Large intestine (tissue), 3 donors: ENCODE results near the gene CNKSR2. TPM values are rescaled to one million over a fixed set of nuclear protein-coding genes. Genes with fewer than 3 reads are reported as not detected.

ENCODE experiments used
- DNase-seq, 2 donors: peaks; one replicate each; pipeline versions ENCODE4 v3.0.0 to v3.0.0-alpha.2; 2013
- H3K27ac ChIP-seq: one replicate; pipeline ENCODE4 v1.5.1; 2013; ENCODE audit warnings: low read length
- H3K27me3 ChIP-seq: 2 replicates; pipeline ENCODE4 v1.6.1; 2013; ENCODE audit warnings: low read length; ENCODE audit not compliant: control insufficient read depth, insufficient read depth
- H3K36me3 ChIP-seq: 2 replicates; pipeline ENCODE4 v1.6.1; 2013; ENCODE audit warnings: low read length; ENCODE audit not compliant: control insufficient read depth, insufficient read depth
- H3K4me1 ChIP-seq: one replicate; pipeline ENCODE4 v1.6.1; 2013; ENCODE audit warnings: low read length; ENCODE audit not compliant: control insufficient read depth, insufficient read depth
- H3K4me3 ChIP-seq: one replicate; pipeline ENCODE4 v1.5.1; 2013; ENCODE audit warnings: low read length
- H3K9me3 ChIP-seq: one replicate; pipeline ENCODE4 v1.6.1; 2013; ENCODE audit warnings: mild to moderate bottlenecking, low read depth, low read length, moderate library complexity; ENCODE audit not compliant: control insufficient read depth
- WGBS: methylation state at CpG from one replicate; pipeline ENCODE4 v1.1.5; 2013; ENCODE audit warnings: low lambda C conversion rate; ENCODE audit not compliant: insufficient coverage; 5-methylcytosine and 5-hydroxymethylcytosine counted together
- polyA plus RNA-seq: library from polyadenylated mRNA; unstranded; fragments of 120-200 nt; gene quantifications from one replicate; pipeline ENCODE4 v1.2.1, GENCODE V29; 2013

The CNKSR2 gene
- polyA plus RNA-seq, 1 donor: 1.3 TPM

DNA sequence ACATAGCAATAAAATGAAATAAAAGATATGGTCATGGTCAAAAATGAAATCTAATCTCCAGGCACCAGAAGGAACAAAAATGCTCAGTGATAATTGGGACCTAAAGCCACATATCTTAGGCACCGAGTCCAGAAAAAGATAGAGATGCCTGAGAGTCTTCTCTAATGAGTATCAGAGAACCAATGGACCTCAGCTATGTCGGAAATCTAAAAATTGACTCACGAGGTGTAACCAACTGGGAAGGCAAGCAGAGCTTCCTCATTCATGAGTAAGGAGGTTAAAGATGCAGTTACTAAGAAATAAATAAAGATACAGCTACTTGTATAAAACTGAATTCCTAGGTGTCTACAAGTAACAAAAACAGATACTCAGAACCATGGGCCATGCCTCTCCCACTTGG is 211.8 kb downstream of the CNKSR2 start:
- Histone ChIP-seq H3K9me3 (no peaks in the 10 kb centered on the region), H3K36me3 (no peaks in the 10 kb centered on the region), H3K27ac (no peak overlapping the region), H3K4me1 (no peaks in the 10 kb centered on the region), H3K4me3 (no peak overlapping the region), H3K27me3 (no peaks in the 10 kb centered on the region)
- DNase-seq: no peak
- no CpG with 5 or more reads among the region's 3 CpGs for WGBS

DNA sequence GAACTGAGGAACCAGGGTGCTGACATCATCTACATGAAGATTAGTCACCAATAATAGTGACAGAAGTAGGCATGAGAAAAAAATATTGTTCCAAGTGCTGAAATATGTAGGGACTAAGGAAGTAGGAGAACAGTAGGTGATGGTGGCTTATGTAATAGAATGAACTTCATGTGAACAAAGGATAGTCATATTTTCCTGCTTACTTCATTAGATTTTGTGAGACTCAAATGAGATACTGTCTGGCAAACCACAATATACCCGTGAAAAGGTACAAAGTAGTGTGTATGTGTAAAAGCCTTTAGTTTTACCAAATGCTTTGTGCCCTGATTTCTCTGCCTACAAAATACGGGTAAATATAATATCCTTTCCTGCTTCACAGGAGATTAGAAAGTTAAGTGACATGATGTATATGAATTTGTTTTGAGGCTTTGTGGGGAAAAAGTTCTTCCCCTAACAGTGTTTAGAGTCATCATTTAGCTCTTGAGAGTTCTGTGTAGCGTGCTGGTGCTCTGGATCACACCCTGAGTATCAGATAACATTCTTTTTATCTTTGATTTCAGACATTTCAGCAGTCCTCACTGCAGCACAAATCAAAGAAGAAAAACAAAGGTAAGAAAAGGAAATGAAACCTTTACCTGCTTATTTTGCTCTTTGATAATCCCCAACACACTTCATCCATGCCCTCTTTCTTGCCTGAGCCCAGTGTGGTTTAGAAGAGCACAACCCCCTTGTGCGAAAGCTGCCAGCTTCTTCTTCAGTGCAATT is 216.0 kb downstream of the CNKSR2 start:
- Histone ChIP-seq H3K4me1 (no peaks in the 10 kb centered on the region), H3K27ac (no peak overlapping the region), H3K9me3 (no peaks in the 10 kb centered on the region), H3K36me3 (no peaks in the 10 kb centered on the region), H3K4me3 (no peak overlapping the region), H3K27me3 (no peaks in the 10 kb centered on the region)
- no peak for DNase-seq
- WGBS: 80% methylated on average over 1 of the region's 4 CpGs

DNA sequence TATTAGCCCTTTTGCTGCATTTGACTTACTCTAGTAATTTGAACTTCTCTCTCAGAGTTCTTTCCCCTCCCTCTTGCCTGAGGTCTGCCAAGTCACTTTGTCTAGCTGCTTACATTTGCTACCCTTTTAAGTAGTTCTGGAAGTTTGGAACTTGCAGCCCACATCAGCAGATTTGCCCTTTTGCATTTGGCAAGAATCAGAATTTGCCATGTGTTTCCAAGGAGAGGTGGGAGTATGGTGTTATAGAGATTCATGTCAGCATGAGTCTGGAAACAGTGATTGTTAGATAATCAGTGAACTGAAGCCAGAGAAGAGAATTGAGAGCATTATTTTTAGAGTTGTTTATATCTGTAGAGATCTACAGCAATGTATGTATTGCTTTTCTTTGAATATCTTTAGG is 231.8 kb downstream of the CNKSR2 start:
- no peak for DNase-seq
- H3K9me3 ChIP-seq: no peaks in the 10 kb centered on the region
- H3K4me1 ChIP-seq: no peaks in the 10 kb centered on the region
- no peaks in the 10 kb centered on the region for H3K27me3 ChIP-seq
- no peaks in the 10 kb centered on the region for H3K36me3 ChIP-seq
- no peak overlapping the region for H3K27ac ChIP-seq
- no peak overlapping the region for H3K4me3 ChIP-seq

DNA sequence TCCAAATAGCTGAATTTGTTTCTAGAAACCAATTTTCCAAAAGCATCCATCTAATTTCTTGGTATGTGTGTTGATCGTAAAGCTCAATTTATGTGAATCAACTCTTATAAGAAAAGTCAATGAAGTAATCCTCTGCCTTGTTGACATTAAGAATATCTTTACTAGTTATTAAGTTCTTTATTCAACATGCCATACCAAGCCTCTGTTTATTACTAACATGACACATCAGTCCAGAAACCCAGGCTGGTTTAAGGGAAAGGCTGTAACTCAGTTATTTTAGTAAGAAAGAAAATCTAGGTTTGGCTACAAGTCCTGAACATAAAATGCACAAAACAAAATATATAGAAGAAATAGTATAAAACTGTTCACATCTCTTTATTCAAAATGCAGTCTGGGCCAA is 235.9 kb downstream of the CNKSR2 start:
- Histone ChIP-seq H3K4me3 (no peak overlapping the region), H3K4me1 (no peaks in the 10 kb centered on the region), H3K9me3 (no peaks in the 10 kb centered on the region), H3K27ac (no peak overlapping the region), H3K36me3 (no peaks in the 10 kb centered on the region), H3K27me3 (no peaks in the 10 kb centered on the region)
- no peak for DNase-seq
- no CpG with 5 or more reads among the region's 1 CpG for WGBS

DNA sequence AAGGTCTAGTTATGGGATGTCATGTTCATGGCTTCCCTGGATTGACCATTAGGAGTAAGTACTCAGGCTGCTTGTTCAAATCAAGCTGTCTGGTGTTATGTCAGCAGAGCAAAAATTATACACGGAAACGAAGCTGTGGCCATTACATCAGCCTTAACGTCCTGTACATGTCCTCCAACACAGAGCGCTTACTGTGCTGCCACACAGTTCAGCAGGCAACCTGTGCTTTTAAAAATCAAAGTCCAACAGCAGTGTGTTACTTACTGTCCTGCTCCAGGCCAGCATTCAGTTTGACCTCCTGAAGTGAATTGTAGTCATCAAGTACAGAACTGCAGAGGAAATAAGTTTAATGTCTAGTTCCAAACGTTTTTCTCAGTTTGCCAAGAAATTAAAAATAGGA is 237.9 kb downstream of the CNKSR2 start:
- Histone ChIP-seq H3K36me3 (no peaks in the 10 kb centered on the region), H3K27me3 (no peaks in the 10 kb centered on the region), H3K4me1 (no peaks in the 10 kb centered on the region), H3K4me3 (no peak overlapping the region), H3K9me3 (no peaks in the 10 kb centered on the region), H3K27ac (no peak overlapping the region)
- no CpG with 5 or more reads among the region's 5 CpGs for WGBS
- no peak for DNase-seq

DNA sequence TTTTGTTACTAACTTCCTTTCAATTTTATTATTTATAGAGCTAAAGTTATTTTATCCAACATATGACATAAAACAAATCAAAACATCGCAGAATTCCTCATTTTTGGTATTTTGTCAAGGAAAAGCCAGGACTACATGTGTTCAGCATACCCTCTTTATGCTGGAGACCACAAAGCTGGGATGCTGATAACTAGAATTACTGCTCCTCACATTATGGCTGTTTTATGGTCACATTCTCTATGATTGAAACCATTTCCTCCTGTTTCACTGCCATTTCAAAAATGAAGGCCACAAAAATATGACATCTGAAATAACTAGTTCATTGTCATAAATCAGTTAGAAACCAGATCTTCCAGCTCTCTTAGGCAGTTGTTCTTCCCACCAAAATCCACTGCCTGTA is 242.2 kb downstream of the CNKSR2 start:
- H3K4me3 ChIP-seq: no peak overlapping the region
- no peak for DNase-seq
- no peaks in the 10 kb centered on the region for H3K9me3 ChIP-seq
- H3K27me3 ChIP-seq: no peaks in the 10 kb centered on the region
- no peaks in the 10 kb centered on the region for H3K4me1 ChIP-seq
- H3K36me3 ChIP-seq: no peaks in the 10 kb centered on the region
- H3K27ac ChIP-seq: no peak overlapping the region
- WGBS: no CpG with 5 or more reads among the region's 1 CpG

DNA sequence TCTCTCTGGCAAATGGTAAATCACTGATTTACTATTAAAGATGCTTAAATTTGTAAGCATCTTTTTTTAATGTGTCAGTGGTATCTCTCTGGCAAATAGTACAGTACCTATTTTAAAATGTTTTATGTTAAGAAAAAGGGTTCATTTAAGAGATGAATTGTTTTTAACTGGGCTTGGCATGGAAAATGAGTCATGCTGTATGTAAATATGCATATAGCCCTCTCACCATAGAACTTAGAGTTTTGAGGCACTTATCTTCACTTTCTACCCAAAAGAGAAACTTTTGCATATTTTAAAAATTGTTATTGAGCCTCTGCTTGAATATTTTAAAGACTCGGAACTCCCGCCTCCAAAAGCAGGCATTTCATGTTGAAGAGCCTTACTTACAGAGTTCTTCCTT is 246.0 kb downstream of the CNKSR2 start:
- no peak overlapping the region for H3K4me3 ChIP-seq
- WGBS: no CpG with 5 or more reads among the region's 2 CpGs
- DNase-seq: no peak
- no peak overlapping the region for H3K27ac ChIP-seq
- H3K9me3 ChIP-seq: no peaks in the 10 kb centered on the region
- H3K27me3 ChIP-seq: no peaks in the 10 kb centered on the region
- H3K36me3 ChIP-seq: no peaks in the 10 kb centered on the region
- H3K4me1 ChIP-seq: no peaks in the 10 kb centered on the region

DNA sequence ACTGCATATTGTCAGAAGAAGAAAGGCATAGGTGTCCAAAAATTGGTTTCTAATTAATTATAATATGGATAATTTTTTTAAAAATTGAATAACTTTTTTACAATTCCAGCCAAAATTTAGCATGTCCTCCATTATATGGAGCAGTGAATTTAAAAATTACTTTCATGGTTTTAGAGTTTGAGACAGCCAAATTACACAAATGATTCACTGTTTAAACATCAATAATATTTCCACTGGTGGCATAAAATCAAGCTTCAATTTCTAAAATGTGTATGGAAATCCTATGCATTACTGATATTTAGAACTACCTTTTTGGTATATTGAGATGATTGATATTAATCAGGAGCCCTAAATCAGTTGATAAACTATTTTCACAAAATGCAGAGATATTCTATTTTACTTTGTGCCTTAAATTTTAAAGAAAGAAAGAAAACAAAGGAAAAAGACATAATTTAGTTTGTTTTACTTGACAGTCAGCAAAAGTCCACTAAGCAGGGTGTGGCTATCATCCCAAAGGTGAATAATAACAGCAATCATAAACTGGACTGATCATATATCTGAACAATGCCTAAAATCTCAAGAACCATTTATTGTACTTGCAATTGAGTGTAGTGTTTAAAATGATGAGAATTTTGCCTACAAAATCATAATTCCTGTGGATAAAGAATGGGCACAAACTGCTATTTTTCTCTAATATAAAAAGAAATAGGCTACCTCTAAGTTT is 249.7 kb downstream of the CNKSR2 start:
- no peaks in the 10 kb centered on the region for H3K4me1 ChIP-seq

DNA sequence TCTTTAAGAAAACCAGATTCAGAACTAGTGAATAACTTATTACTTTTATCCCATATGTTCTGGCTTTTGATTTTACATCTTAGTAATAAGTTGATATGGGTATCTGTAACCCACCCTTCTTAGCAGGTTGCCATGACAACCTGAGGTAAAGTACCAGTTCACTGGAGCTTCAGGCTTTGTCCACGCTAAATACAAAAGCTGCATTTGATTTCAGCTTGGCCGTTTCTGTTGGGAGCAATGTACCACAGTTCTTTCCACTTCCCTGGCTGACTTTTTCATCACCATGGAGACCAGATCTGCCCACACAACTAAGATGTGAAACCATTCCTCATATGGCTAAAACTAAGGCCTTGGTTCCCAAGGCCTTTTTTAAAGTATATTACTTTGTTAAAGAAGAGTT is 257.8 kb downstream of the CNKSR2 start:
- Histone ChIP-seq H3K4me3 (no peak overlapping the region), H3K27ac (no peak overlapping the region), H3K36me3 (no peaks in the 10 kb centered on the region), H3K9me3 (no peaks in the 10 kb centered on the region), H3K4me1 (no peaks in the 10 kb centered on the region), H3K27me3 (no peaks in the 10 kb centered on the region)
- no CpG with 5 or more reads among the region's 2 CpGs for WGBS
- DNase-seq: no peak

More for the DNA sequence above, 249.7 kb downstream of the CNKSR2 start:
- Histone ChIP-seq H3K4me3 (no peak overlapping the region), H3K36me3 (no peaks in the 10 kb centered on the region), H3K27me3 (no peaks in the 10 kb centered on the region), H3K9me3 (no peaks in the 10 kb centered on the region), H3K27ac (no peak overlapping the region)
- DNase-seq: no peak

DNA sequence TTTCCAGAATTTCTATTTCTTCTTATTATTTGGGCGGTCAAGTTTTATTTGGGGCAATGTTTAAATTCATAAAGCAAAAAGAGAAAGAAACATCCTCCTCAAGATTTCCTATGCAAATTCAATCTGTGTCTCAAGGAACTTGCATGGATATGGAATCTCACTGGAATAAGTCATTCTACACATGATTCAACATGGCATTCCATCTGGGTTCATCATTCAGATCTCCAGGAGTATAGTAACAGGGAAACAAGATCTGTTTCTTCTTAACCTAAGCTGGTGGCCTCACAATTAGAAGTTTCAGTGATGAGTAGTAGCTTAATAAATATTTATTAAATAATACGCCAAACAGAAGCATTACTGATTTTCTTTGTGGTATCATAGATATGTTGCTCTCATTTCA is 264.1 kb downstream of the CNKSR2 start:
- Histone ChIP-seq H3K9me3 (no peaks in the 10 kb centered on the region), H3K36me3 (no peaks in the 10 kb centered on the region), H3K4me3 (no peak overlapping the region), H3K27ac (no peak overlapping the region), H3K4me1 (no peaks in the 10 kb centered on the region), H3K27me3 (no peaks in the 10 kb centered on the region)
- WGBS: no CpG with 5 or more reads among the region's 2 CpGs
- DNase-seq: no peak

DNA sequence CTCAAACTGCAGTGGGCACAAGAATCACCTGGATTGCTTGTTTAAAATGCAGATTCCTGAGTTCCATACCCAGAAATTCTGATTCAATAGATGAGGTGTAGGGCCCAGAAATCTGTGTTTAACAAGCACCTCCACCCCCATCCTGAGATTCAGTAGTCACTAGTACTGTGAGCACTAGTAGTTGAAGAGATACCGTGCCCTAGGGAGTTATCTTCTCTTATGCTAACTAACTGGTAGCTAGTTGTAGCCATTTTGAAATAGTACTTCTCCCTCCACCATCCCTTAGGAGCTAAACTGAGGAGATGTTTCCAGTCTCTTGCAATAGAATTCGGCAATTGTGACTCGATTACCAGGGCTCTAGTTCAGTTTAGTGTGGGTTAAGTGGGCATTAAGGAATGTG is 265.6 kb downstream of the CNKSR2 start:
- H3K9me3 ChIP-seq: no peaks in the 10 kb centered on the region
- no peaks in the 10 kb centered on the region for H3K36me3 ChIP-seq
- no CpG with 5 or more reads among the region's 3 CpGs for WGBS
- DNase-seq: no peak
- H3K4me3 ChIP-seq: no peak overlapping the region
- H3K27me3 ChIP-seq: no peaks in the 10 kb centered on the region
- no peaks in the 10 kb centered on the region for H3K4me1 ChIP-seq
- no peak overlapping the region for H3K27ac ChIP-seq
